SKM-1 treated with dmso at 0.1 percent for 144 hours (cell line): ENCODE measurements around the gene ZFR.
A peak's percentile ranks its signal among the peaks of the same experiment; 100 is the strongest.

ENCODE experiments used
- DNase-seq: peaks from one replicate; lab custom pipeline; 2025; ENCODE audit not compliant: unreplicated experiment; lab: John Stamatoyannopoulos, UW

The ZFR gene

GRCh38 chr5:32444431-32445286 is at the start of gene ZFR:
Gene ZFR, minus strand, starts transcription at chr5:32444740. Its CDS starts 82 bp downstream, at chr5:32444658.
- peak; percentile 87 for DNase-seq

GRCh38 chr5:32490972-32491557 is 46.5 kb upstream of the ZFR start:
- DNase-seq, result no peak

GRCh38 chr5:32489791-32490562 is 45.4 kb upstream of the ZFR start:
- DNase-seq, result peak; percentile 60

- no peak for DNase-seq
Observed at GRCh38 chr5:32487424-32487823, 42.9 kb upstream of the ZFR start.

- no peak for DNase-seq
Observed at GRCh38 chr5:32487008-32487407, 42.5 kb upstream of the ZFR start.

GRCh38 chr5:32482193-32482592 is 37.7 kb upstream of the ZFR start:
- no peak for DNase-seq

- DNase-seq, result no peak
Observed at GRCh38 chr5:32479096-32479495, 34.6 kb upstream of the ZFR start.

GRCh38 chr5:32476891-32477290 is 32.4 kb upstream of the ZFR start:
- no peak for DNase-seq

GRCh38 chr5:32475334-32476097 is 31.0 kb upstream of the ZFR start:
- no peak for DNase-seq

GRCh38 chr5:32474209-32474854 is 29.8 kb upstream of the ZFR start:
- DNase-seq, result no peak

- DNase-seq, result no peak
Observed at GRCh38 chr5:32473072-32473471, 28.5 kb upstream of the ZFR start.

- no peak for DNase-seq
Observed at GRCh38 chr5:32471784-32472183, 27.2 kb upstream of the ZFR start.

- no peak for DNase-seq
Observed at GRCh38 chr5:32465076-32465475, 20.5 kb upstream of the ZFR start.

- no peak for DNase-seq
Observed at GRCh38 chr5:32462618-32463017, 18.1 kb upstream of the ZFR start.

- no peak for DNase-seq
Observed at GRCh38 chr5:32461441-32462120, 17.0 kb upstream of the ZFR start.

- no peak for DNase-seq
Observed at GRCh38 chr5:32460702-32461101, 16.2 kb upstream of the ZFR start.

- DNase-seq, result no peak
Observed at GRCh38 chr5:32458880-32459495, 14.4 kb upstream of the ZFR start.

GRCh38 chr5:32455311-32455710 is 10.8 kb upstream of the ZFR start:
- DNase-seq, result no peak

- DNase-seq, result no peak
Observed at GRCh38 chr5:32454821-32455220, 10.3 kb upstream of the ZFR start.

- no peak for DNase-seq
Observed at GRCh38 chr5:32453916-32454315, 9.4 kb upstream of the ZFR start.
